NT2/D1 (cell line): ENCODE data around the gene PSEN1.

ENCODE experiments used
- DNase-seq: peaks from one replicate; pipeline ENCODE4 v3.0.0-alpha.2; 2011; ENCODE audit warnings: low read depth, low spot score
- H3K27me3 ChIP-seq: 2 replicates; pipeline ENCODE4 v1.6.0; 2011; ENCODE audit warnings: mild to moderate bottlenecking; ENCODE audit not compliant: insufficient read length, insufficient read depth
- H3K36me3 ChIP-seq: 2 replicates; pipeline ENCODE4 v1.6.1; 2011; ENCODE audit warnings: mild to moderate bottlenecking, low read length, mixed read lengths; ENCODE audit not compliant: insufficient read depth, insufficient read length
- H3K4me1 ChIP-seq: 2 replicates; pipeline ENCODE4 v1.5.1; 2011; ENCODE audit not compliant: insufficient read depth, insufficient read length
- H3K4me3 ChIP-seq: 2 replicates; pipeline ENCODE4 v1.5.1; 2011; ENCODE audit warnings: low read depth; ENCODE audit not compliant: insufficient read length
- H3K9ac ChIP-seq: 2 replicates; pipeline ENCODE4 v1.6.0; 2011; ENCODE audit warnings: low read depth; ENCODE audit not compliant: insufficient read length
- H3K9me3 ChIP-seq: 2 replicates; pipeline ENCODE4 v1.5.1; 2011; ENCODE audit warnings: mild to moderate bottlenecking, low read length; ENCODE audit not compliant: insufficient read depth
- SUZ12 ChIP-seq: IDR thresholded peaks from 2 replicates; pipeline ENCODE4 v1.6.1; 2011; ENCODE audit not compliant: insufficient read length, insufficient read depth; ENCODE audit errors: extremely low read depth
- YY1 ChIP-seq: IDR thresholded peaks from 2 replicates; pipeline ENCODE4 v1.6.1; 2011; ENCODE audit not compliant: insufficient read length, insufficient read depth
- ZNF274 ChIP-seq: IDR thresholded peaks from 2 replicates; pipeline ENCODE4 v1.6.1; 2011; ENCODE audit warnings: mild to moderate bottlenecking, low read depth, low read length

The PSEN1 gene

DNA sequence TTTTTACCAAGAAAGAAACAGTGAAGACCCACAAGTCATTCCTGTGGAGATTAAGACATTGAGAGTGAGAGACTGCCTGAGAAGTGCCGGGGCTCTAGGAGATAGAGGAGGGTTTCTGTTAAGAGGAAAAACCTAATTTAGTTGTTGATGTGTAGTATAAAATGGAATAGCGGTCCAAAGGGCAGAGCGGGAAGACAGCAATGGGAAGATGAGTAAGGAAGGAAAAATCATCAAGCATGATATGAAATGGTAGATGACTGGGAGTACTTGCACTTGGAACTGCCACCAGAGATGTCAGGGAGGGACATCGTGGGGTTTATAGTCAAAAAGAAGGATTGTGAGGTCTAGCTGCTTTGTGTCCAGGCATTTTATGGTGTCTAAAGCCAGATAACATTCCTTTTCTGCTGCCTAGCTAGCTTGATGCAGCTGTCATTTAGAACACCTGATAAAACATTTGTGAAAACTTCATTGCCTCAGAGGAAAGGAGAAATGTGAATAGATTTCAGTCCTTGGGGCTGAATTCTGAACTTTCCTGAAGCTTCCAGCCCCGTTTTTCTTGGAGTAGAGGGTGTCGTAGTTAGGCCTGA lies 20.1 kb upstream of the PSEN1 start:
- DNase-seq, result no peak
- Histone ChIP-seq H3K4me3 (no peak overlapping the region), H3K36me3 (peaks cover 86% of the 10 kb centered on the region), H3K9me3 (no peaks in the 10 kb centered on the region), H3K27me3 (no peaks in the 10 kb centered on the region), H3K4me1 (no peaks in the 10 kb centered on the region), H3K9ac (no peak overlapping the region)
- TF ChIP-seq YY1 (no peak), SUZ12 (no peak), ZNF274 (no peak)

DNA sequence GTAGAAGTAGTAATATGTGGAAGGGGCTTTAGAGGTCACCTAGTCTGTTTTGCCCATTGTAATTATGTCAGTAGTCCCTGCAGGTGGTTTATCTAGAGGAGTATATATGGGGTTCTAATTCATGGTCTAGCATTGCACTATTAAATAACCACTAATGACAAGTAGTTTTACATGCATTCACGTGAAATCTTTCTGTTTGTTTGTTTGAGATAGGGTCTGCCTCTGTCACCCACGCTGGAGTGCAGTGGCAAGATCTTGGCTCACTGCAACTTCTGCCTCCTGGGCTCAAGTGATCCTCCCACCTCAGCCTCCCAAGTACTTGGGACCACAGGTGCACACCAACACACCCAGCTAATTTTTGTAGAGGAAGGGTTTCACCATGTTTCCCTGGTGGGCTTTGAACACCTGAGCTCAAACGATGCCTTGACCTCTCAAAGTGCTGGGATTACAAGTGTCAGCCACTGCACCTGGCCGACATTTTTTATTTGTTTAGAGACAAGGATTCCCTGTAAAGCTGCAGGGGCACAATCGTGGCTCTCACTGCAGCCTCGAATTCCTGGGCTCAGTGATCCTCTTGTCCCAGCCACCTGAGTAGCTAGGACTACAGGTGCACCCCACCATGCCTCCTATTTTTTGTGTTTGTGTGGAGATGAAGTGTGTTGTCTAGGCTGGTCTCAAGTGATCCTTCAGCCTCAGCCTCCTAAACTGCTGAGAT lies 12.0 kb upstream of the PSEN1 start:
- Histone ChIP-seq H3K4me3 (no peak overlapping the region), H3K4me1 (no peaks in the 10 kb centered on the region), H3K36me3 (peaks cover 34% of the 10 kb centered on the region), H3K9ac (no peak overlapping the region), H3K27me3 (no peaks in the 10 kb centered on the region), H3K9me3 (no peaks in the 10 kb centered on the region)
- TF ChIP-seq SUZ12 (no peak), YY1 (no peak), ZNF274 (no peak)
- no peak for DNase-seq

DNA sequence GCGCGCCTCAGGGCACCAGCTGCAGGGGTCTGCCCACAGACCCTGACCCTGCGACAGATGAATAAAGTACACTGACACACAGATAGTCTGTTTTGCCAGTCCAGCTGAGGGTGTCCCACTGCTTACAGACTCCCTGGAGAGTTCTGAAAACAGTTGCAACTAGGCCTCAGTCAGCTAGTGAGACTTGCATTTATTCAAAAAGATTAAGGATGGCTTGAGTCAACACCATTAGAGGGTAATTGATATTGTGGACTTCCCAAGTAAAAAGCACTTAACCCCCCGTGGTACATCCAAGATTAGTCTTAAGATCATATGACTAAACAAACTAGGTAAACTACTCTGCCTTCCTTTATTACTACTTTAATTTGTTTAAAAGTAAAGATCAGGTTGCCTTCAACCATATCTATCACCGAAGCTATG lies 11.1 kb upstream of the PSEN1 start:
- no peaks in the 10 kb centered on the region for H3K27me3 ChIP-seq
- H3K4me3 ChIP-seq, result no peak overlapping the region
- DNase-seq, result no peak
- no peaks in the 10 kb centered on the region for H3K9me3 ChIP-seq
- peaks cover 26% of the 10 kb centered on the region for H3K36me3 ChIP-seq
- no peak overlapping the region for H3K9ac ChIP-seq
- no peaks in the 10 kb centered on the region for H3K4me1 ChIP-seq
- no peak for TF ChIP-seq YY1

DNA sequence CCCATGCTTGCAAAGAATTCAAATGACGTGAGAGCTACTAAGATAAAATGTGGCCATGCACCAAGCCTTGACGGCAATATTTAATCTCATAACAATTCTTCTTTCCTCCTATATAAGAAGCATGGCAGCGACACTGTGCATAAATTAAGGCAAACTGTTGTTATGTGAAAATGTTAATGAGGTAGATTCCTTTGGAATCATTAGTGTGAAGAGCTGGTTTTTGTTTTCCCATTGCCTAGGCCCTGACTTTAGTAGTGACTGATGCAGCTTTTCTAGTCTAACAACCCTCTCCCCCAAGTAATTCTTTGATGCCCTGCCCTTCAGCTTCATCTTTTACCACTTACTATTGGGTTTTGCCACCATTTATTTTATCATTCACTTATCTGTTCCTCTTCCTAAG lies 10.6 kb upstream of the PSEN1 start:
- H3K36me3 ChIP-seq, result peaks cover 20% of the 10 kb centered on the region
- DNase-seq, result no peak
- no peak for TF ChIP-seq SUZ12
- H3K27me3 ChIP-seq, result no peaks in the 10 kb centered on the region
- no peak overlapping the region for H3K4me3 ChIP-seq
- no peak overlapping the region for H3K9ac ChIP-seq
- H3K4me1 ChIP-seq, result no peaks in the 10 kb centered on the region
- no peaks in the 10 kb centered on the region for H3K9me3 ChIP-seq

DNA sequence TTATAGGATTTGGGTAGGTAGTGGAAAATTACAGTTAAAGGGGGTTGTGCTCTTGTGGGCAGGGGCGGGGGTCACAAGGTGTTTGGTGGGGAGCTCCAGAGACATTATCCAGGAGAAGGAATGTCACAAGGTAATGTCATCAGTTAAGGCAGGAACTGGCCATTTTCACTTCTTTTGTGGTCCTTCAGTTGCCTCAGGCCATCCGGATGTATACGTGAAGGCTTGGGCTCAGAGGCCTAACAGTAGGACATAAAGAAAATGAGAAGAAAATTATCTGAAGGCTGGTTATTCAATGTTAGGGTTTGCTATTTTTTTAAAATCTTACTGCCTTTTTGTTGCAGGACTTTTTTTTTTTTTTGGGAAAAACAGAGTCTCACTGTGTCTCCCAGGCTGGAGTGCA lies 2.5 kb upstream of the PSEN1 start:
- TF ChIP-seq ZNF274 (no peak), YY1 (no peak), SUZ12 (no peak)
- Histone ChIP-seq H3K4me1 (no peaks in the 10 kb centered on the region), H3K36me3 (no peaks in the 10 kb centered on the region), H3K9me3 (peaks cover 18% of the 10 kb centered on the region; the same call in 1 of the 2 replicates), H3K9ac (no peak overlapping the region), H3K27me3 (no peaks in the 10 kb centered on the region), H3K4me3 (no peak overlapping the region)
- no peak for DNase-seq

DNA sequence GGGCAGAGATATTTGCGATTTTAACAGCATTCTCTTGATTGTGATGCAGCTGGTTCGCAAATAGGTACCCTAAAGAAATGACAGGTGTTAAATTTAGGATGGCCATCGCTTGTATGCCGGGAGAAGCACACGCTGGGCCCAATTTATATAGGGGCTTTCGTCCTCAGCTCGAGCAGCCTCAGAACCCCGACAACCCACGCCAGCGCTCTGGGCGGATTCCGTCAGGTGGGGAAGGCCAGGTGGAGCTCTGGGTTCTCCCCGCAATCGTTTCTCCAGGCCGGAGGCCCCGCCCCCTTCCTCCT lies 271 bp upstream of the PSEN1 start:
- no peak for DNase-seq
- no peaks in the 10 kb centered on the region for H3K4me1 ChIP-seq
- no peaks in the 10 kb centered on the region for H3K36me3 ChIP-seq
- H3K27me3 ChIP-seq, result no peaks in the 10 kb centered on the region
- peak overlapping the region; percentile 28 for H3K4me3 ChIP-seq
- H3K9me3 ChIP-seq, result peaks cover 18% of the 10 kb centered on the region; the same call in 1 of the 2 replicates
- no peak overlapping the region for H3K9ac ChIP-seq
- no peak for TF ChIP-seq SUZ12
- no peak for TF ChIP-seq YY1
- TF ChIP-seq ZNF274, result no peak

DNA sequence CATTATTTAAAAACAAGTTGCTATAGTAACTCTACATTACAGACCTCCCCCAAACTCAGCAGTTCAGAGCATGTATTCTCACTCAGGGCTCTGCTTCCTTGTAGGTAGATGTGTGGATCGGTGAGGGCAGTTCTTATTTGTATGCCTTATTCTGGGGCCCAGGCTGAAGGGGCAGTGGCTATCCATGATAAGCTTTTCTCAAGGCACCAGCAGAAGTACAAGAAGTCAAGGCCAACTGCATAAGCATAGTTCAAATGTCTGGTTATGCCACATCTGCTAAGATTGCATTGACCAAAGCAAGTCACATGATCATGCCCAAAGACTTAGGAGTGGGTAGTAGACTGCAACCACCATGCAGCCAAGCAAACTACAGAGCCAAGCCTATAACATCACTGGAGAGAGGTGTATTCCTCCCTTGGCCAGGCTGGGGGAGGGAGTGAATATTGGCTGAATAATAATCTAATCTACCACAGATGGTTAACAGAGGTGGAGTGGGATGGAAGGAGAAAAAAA lies 4.6 kb downstream of the PSEN1 start:
- no peaks in the 10 kb centered on the region for H3K9me3 ChIP-seq
- no peak overlapping the region for H3K9ac ChIP-seq
- H3K27me3 ChIP-seq, result no peaks in the 10 kb centered on the region
- DNase-seq, result no peak
- peaks cover 3% of the 10 kb centered on the region for H3K36me3 ChIP-seq
- TF ChIP-seq YY1, result no peak
- no peak for TF ChIP-seq SUZ12
- TF ChIP-seq ZNF274, result no peak
- H3K4me1 ChIP-seq, result no peaks in the 10 kb centered on the region
- H3K4me3 ChIP-seq, result no peak overlapping the region

DNA sequence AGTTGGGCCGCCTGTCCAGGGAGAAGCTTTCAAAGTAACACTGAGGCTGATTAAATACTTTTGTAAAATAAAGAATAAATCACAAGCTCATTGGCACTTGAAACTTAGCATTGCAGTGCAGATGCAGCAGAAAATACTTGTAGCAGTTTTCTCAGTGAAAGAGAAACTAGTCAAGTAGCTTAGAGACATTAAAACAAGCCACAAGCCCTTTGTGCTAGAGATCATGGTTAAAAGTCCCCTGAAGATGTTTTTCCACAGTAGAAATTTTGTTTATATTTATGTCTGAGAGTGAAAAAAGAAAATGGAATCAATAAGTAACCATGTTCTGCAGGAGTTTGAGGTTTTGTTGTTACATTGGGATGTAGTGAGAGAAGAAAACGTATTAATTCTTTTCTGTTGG lies 5.9 kb downstream of the PSEN1 start:
- H3K4me3 ChIP-seq, result no peak overlapping the region
- no peak for DNase-seq
- no peaks in the 10 kb centered on the region for H3K4me1 ChIP-seq
- TF ChIP-seq YY1 (no peak), SUZ12 (no peak), ZNF274 (no peak)
- no peaks in the 10 kb centered on the region for H3K9me3 ChIP-seq
- H3K9ac ChIP-seq, result no peak overlapping the region
- no peaks in the 10 kb centered on the region for H3K27me3 ChIP-seq
- peaks cover 3% of the 10 kb centered on the region for H3K36me3 ChIP-seq
